ENCODE data around the gene CD99L2.

- TF ChIP-seq CTCF (IDR thresholded peaks at IDR 0.05 in 8 of 11, conservative IDR thresholded peaks at IDR 0.05 in 3 of 11) (no peak), POLR2A (IDR thresholded peaks at IDR 0.05) (no peak), POLR2AphosphoS5 (IDR thresholded peaks at IDR 0.05) (no peak)
Observed at GRCh38 chrX:150757371-150757770, 141.1 kb downstream of the CD99L2 start.

Measured in spleen (tissue), 7 donors.